Body of pancreas (tissue), 4 donors: ENCODE data around the gene DNAJC25. TPM values are rescaled to one million over a fixed set of nuclear protein-coding genes. Genes with fewer than 3 reads are reported as not detected.

Experiments
- ATAC-seq: fragments of 150-250 bp; one replicate; pipeline ENCODE4 v1.9.1; 2016
- DNase-seq, 4 donors: peaks; one replicate each; pipeline ENCODE4 v3.0.0-alpha.2; 2019
- H3K27ac ChIP-seq, 4 donors: fragments of 200-600 bp; sonication (generic); 1 replicate in 3 of 4; 2 replicates in 1 of 4; pipeline versions ENCODE4 v1.5.1 to v1.6.1; 2016 to 2019; ENCODE audit warnings: mild to moderate bottlenecking in 1 of 4, mixed read lengths in 1 of 4, moderate library complexity in 1 of 4
- H3K27me3 ChIP-seq, 2 donors: fragments of 200-600 bp; sonication (generic); one replicate each; pipeline ENCODE4 v1.6.0; 2016; ENCODE audit warnings: mild to moderate bottlenecking in 1 of 2
- H3K36me3 ChIP-seq, 2 donors: fragments of 200-600 bp; sonication (generic); replicated peaks in 1 of 2; 2 replicates each; pipeline ENCODE4 v1.5.1; 2016; ENCODE audit warnings: low read depth in 2 of 2; ENCODE audit not compliant: insufficient read depth in 1 of 2
- H3K4me1 ChIP-seq: fragments of 200-600 bp; sonication (generic); one replicate; pipeline ENCODE4 v1.6.0; 2016
- H3K4me3 ChIP-seq, 2 donors: fragments of 200-600 bp; sonication (generic); 1 replicate in 1 of 2; 2 replicates in 1 of 2; pipeline ENCODE4 v1.5.1; 2016 to 2019
- H3K9me3 ChIP-seq, 3 donors: fragments of 200-600 bp; sonication (generic); 1 replicate in 2 of 3; 2 replicates in 1 of 3; pipeline ENCODE4 v1.5.1; 2016
- POLR2A ChIP-seq, 3 donors: fragments of 450-650 bp; IDR thresholded peaks; one replicate each; pipeline ENCODE4 v1.6.1; 2016; ENCODE audit warnings: antibody characterized with exemption in 3 of 3, mild to moderate bottlenecking in 2 of 3
- WGBS, 2 donors: methylation state at CpG; one replicate each; pipeline ENCODE4 v1.1.5; 2017; 5-methylcytosine and 5-hydroxymethylcytosine counted together
- intact Hi-C: fragments of 100-400 bp; cut with DNase I; formaldehyde crosslinking; loops from one replicate; pipeline ENCODE4 v1.15.1; 2023
- total RNA-seq, 2 donors: library from RNA; depleted of rRNA; stranded (reverse); fragments of >200 nt; gene quantifications; one replicate each; pipeline ENCODE4 v1.1.0, GENCODE V29; 2016
- TF ChIP-seq, protein P1 (sequence below), 7 experiments: fragments of 450-650 bp in 4 of 7; fragments of 200-600 bp in 3 of 7; sonication (generic) in 3 of 7; IDR thresholded peaks; one replicate each; pipeline ENCODE4 v1.5.1; 2016 to 2019; ENCODE audit warnings: antibody characterized with exemption in 7 of 7

Gene DNAJC25
- total RNA-seq, result 10 to 100 TPM in 1 of 2 donors, 1 to 10 TPM in 1; 4.2 to 21.1 TPM

DNA sequence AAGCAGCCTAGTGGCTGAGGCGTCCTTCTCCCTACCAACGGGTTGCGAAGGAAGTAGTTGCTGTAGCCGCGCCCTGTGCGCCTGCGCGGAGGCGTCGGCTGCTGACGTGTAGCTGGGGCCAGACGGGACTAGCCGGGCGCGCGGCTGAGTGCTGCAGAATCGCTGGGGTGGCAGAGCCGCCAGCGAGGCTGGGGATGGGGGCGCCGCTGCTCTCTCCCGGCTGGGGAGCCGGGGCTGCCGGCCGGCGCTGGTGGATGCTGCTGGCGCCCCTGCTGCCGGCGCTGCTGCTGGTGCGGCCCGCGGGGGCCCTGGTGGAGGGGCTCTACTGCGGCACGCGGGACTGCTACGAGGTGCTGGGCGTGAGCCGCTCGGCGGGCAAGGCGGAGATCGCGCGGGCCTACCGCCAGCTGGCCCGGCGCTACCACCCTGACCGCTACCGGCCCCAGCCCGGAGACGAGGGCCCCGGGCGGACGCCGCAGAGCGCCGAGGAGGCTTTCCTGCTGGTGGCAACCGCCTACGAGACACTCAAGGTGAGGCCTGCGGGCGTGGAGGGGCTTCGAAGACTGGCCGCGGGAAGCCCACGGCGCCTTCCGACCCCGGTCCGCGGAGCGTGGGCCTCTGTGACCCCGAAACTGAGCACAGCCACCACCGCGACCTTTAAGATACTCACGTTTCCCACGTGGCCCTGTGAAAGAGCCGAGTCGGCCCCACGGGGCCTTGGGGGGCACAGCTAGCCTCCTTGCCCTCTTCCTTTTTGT is at the start of gene DNAJC25:
Gene DNAJC25 (plus strand): TSS at position 121 of the 758 bp plus-strand sequence. CDS start 74 bp downstream, at position 195.
- 0 to 1% methylated on average over 29 to 78 of the region's 79 CpGs for WGBS, 2 donors
- intact Hi-C loops, result no loop called here
- ATAC-seq, result peak; percentile 98
- peaks cover 0 to 3% (median 0%) of the 10 kb centered on the region in 3 donors for H3K9me3 ChIP-seq
- DNase-seq, result peak; percentile 97 to 99 (median 98)
- H3K27ac ChIP-seq, result peak within 1 kb of the TSS; percentile 79 to 95 (median 93)
- TF ChIP-seq POLR2A (IDR thresholded peaks at IDR 0.05), result peak; percentile 98 to 100 (median 99)
- TF ChIP-seq, protein P1, sequence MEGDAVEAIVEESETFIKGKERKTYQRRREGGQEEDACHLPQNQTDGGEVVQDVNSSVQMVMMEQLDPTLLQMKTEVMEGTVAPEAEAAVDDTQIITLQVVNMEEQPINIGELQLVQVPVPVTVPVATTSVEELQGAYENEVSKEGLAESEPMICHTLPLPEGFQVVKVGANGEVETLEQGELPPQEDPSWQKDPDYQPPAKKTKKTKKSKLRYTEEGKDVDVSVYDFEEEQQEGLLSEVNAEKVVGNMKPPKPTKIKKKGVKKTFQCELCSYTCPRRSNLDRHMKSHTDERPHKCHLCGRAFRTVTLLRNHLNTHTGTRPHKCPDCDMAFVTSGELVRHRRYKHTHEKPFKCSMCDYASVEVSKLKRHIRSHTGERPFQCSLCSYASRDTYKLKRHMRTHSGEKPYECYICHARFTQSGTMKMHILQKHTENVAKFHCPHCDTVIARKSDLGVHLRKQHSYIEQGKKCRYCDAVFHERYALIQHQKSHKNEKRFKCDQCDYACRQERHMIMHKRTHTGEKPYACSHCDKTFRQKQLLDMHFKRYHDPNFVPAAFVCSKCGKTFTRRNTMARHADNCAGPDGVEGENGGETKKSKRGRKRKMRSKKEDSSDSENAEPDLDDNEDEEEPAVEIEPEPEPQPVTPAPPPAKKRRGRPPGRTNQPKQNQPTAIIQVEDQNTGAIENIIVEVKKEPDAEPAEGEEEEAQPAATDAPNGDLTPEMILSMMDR (IDR thresholded peaks at IDR 0.05), result peak in 1 of 7 experiments; percentile 9
- peaks cover 40% of the 10 kb centered on the region for H3K4me1 ChIP-seq
- H3K27me3 ChIP-seq, result no peaks in the 10 kb centered on the region
- peak within 1 kb of the TSS; percentile 67 to 91 for H3K4me3 ChIP-seq
- H3K36me3 ChIP-seq, result no peaks in the 10 kb centered on the region

DNA sequence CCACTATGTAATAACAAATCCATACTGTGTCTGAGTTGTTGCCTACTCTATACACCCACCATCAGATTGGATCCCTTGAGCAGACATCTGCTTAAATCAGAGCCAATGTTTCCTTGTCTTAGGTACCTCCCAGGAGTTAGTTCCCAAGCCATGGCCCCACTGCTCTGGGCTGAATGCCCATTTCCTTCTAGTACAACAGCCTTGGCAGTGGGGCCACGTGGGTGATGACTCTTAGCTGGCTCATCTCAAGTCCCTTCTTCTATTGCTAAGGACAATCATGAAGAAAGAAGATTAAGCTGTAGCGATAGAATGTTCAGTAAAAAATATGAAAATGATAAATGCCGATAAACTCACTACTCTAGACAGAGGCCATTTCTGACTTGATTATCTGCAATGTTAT is 48.2 kb upstream of the DNAJC25 start:
- TF ChIP-seq, protein P1 (IDR thresholded peaks at IDR 0.05), result no peak
- TF ChIP-seq POLR2A (IDR thresholded peaks at IDR 0.05), result no peak
- H3K36me3 ChIP-seq, result peaks cover 0 to 17% of the 10 kb centered on the region in 2 donors
- DNase-seq (no peak), ATAC-seq (no peak)
- H3K27me3 ChIP-seq, result no peaks in the 10 kb centered on the region
- H3K4me1 ChIP-seq, result no peaks in the 10 kb centered on the region
- 80 to 81% methylated on average over 3 of the region's 3 CpGs for WGBS, 2 donors
- intact Hi-C loops, result no loop called here
- no peak overlapping the region for H3K27ac ChIP-seq
- no peaks in the 10 kb centered on the region for H3K9me3 ChIP-seq
- H3K4me3 ChIP-seq, result no peak overlapping the region

DNA sequence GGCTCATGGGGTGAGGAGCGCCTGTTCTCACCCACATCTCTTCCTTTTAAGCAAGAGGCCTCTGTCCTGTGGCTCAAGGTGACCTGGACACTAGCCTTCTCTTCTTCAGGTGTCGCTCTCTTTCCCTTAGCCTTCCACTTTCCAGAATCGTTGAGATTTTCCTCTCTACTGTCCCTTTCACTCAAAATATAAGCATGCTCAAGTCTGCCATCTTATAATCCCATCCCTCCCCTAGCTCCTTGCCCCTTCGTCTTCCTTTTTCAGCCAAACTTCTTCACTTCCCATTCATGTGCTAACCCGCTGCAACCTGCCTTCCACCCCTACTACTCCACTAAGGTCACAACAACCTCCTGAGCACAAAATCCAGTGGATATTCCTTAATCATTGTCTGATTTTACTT is 44.8 kb upstream of the DNAJC25 start:
- 92 to 93% methylated on average over 5 of the region's 5 CpGs for WGBS, 2 donors

DNA sequence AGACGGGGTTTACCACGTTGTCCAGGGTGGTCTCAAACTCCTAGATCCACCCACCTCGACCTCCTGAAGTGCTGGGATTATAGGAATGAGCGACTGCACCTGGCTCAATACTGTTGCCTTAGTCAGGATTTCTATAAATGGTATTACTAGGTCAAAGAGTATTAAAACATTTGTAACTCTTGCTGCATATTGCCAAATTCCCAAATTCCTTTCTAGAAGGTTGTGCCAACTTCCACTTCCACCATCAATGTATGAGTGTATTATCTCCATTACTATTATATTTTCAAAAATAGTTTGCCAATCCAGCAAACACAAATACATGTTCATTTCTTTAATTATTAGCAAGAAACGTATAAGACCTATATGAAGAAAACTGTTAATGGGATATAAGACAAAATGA is 42.3 kb upstream of the DNAJC25 start:
- Histone ChIP-seq H3K4me3 (no peak overlapping the region), H3K27me3 (no peaks in the 10 kb centered on the region), H3K36me3 (peaks cover 0 to 7% of the 10 kb centered on the region in 2 donors), H3K4me1 (no peaks in the 10 kb centered on the region), H3K9me3 (no peaks in the 10 kb centered on the region), H3K27ac (no peak overlapping the region)
- WGBS, 2 donors, result 80 to 87% methylated on average over 5 of the region's 5 CpGs
- ATAC-seq, result no peak
- no peak for DNase-seq
- intact Hi-C loops, result no loop called here
- TF ChIP-seq, protein P1 (IDR thresholded peaks at IDR 0.05), result no peak
- no peak for TF ChIP-seq POLR2A (IDR thresholded peaks at IDR 0.05)

More for the DNA sequence above, 44.8 kb upstream of the DNAJC25 start:
- ATAC-seq, result no peak
- TF ChIP-seq, protein P1 (IDR thresholded peaks at IDR 0.05), result no peak
- no peak for TF ChIP-seq POLR2A (IDR thresholded peaks at IDR 0.05)
- no peak for DNase-seq
- no peaks in the 10 kb centered on the region for H3K27me3 ChIP-seq
- no peak overlapping the region for H3K4me3 ChIP-seq
- H3K9me3 ChIP-seq, result no peaks in the 10 kb centered on the region
- H3K36me3 ChIP-seq, result peaks cover 0 to 12% of the 10 kb centered on the region in 2 donors
- intact Hi-C loops, result no loop called here
- no peak overlapping the region for H3K27ac ChIP-seq
- H3K4me1 ChIP-seq, result no peaks in the 10 kb centered on the region
